Fibroblast of gingiva (primary cell): ENCODE data around the gene KLK12.

Experiments
- DNase-seq: peaks from one replicate; pipeline ENCODE4 v3.0.0-alpha.2; 2011; ENCODE audit warnings: low read depth

The KLK12 gene, protein sequence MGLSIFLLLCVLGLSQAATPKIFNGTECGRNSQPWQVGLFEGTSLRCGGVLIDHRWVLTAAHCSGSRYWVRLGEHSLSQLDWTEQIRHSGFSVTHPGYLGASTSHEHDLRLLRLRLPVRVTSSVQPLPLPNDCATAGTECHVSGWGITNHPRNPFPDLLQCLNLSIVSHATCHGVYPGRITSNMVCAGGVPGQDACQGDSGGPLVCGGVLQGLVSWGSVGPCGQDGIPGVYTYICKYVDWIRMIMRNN

DNA sequence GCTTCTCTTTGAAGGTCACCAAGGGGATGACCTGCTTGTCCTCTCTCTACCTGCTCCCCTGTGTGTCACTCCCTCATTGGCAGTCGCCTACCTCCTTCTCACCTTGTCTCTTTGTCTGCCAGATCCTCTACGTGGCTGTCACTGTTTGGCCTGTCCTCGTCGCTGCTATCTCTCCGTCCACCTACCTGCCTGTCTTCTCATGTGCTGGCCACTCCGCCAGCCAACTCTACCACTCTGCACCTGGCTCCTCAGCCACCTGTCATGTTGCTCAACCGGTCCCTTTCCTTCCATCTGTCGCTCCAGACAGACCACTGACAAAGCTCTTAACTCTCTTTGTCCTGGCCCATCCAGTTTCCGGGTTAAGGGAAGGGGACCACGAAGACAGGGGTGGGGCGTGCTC lies at the start of gene KLK12:
Gene KLK12 (minus strand): TSS at position 299 of the 400 bp plus-strand sequence. CDS start 381 bp downstream, outside the sequence.
- DNase-seq, result no peak

DNA sequence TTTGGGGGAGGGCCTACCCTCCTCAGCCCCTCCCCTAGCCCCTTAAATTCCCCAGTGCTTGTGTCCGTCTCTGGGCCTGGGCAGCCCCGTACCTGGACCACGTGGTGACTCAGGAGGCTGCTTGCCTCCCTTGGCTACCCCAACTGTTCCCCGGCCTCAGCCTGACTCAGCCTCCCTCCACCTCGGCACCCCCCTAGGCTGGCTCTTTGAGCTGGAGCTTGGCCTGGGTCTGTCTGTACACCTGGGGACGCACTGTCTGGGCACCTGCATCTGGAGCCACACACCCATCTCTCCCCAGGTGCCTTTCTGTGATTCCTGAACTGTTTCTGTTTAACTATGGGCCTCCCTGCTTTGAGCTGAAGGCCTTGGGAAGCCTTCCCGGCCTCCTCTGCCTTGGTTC lies 49.7 kb upstream of the KLK12 start:
- no peak for DNase-seq

DNA sequence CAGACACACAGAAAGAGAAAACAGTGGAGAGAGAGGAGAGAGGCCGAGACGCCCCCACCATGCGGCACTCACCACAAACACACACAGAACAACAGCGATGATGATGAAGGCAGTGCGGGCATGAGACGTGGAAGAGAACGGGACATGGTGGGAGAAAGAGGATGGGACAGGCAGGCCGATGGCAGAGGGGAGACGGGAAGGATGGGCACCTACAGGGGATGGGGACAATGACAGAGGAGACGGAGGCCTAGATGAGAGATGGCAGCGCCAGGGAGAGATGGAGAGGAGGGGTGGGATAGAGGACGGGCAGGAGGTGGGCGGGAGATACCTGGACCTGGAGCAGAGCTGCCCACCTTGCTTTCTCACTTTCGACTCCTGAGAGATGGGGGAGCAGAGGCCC lies 49.0 kb upstream of the KLK12 start:
- no peak for DNase-seq

DNA sequence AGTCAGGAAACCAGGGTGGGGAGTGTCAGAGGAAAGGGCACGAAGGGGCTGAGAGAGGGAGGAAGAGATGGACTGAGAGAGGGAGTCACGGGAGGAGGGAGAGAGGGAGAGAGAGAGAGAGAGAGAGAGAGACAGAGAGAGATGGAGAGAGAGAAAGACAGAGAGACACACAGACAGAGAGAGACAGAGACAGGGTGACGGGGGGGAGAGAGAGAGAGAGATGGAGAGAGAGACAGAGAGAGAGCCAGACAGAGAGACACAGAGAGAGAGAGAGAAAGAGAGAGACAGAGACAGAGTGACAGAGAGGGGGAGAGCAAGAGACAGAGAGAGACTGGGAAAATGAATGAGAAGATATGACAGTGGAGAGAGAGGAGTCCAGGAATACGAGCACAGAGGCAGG lies 48.4 kb upstream of the KLK12 start:
- no peak for DNase-seq

DNA sequence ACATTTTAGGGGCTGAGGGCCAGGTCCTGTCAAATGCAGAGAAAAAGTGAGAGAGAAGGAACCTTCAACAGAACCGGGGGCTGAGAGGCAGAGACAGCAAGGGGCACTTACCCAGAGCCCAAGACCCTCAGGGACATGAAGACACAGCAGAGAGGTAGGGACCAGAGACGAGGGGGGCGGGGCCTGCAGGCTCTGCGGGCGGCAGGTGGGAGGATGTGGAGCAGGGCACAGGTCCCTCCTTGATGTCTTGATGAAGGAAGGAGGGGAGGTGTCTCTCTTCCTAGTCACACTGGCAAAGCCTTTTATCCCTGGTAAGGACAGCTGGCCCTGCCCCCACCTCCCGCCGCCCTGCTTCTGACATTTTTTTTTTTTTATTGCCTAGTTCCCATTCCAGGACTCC lies 47.8 kb upstream of the KLK12 start, which contains the start of gene KLK14:
Gene KLK14 (minus strand): TSS at position 277 of the 400 bp plus-strand sequence. CDS start 273 bp downstream, at position 4.
- no peak for DNase-seq

DNA sequence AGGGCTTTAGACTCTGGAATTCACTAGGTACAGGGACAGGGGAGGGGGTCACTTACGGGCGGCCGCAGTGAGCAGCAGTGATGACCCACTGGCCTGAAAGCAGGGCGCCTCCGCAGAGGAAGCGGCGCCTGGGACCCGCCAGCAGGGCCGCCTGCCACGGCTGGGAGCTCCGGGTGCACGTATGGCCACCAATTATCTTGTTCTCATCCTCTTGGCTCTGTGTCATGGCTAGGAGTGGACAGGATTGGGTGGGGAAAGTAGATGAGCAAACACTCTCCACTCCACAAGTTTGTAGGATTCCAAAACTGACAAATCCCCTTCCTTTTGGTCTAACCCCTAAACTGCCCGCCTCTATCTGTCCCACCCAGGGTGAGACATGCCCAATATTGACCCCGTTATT lies 46.7 kb upstream of the KLK12 start:
- no peak for DNase-seq

DNA sequence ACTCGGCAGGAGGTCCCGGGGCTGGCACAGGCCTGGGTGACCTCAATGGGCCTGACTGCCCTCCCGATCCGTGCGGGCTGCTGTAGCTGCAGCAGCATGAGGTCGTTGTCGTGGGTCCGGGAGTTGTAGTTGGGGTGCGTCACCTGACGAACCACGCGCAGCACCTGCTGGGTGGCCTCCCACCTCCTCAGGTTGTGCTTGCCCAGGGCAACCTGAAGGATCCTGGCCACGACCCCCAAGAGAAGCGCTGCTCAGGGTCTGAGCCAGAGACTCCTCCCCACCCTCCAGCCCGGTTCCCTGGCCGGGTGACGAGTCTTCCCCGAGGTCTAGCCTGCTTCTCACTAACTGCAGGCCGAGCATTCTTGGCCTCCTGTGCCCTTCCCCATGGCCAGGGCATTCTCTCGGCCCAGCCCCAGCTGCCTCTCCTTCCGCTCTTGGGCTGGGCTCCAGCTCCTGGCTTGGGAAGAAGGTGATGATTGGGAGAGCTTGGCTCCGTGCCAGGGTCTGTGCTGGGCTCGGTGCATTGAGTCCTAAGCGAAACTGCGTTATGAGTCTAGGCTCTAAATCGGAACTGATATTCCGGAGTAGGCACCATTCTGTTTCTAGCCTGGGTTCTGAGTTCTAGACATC lies 44.8 kb upstream of the KLK12 start:
- DNase-seq, result no peak

DNA sequence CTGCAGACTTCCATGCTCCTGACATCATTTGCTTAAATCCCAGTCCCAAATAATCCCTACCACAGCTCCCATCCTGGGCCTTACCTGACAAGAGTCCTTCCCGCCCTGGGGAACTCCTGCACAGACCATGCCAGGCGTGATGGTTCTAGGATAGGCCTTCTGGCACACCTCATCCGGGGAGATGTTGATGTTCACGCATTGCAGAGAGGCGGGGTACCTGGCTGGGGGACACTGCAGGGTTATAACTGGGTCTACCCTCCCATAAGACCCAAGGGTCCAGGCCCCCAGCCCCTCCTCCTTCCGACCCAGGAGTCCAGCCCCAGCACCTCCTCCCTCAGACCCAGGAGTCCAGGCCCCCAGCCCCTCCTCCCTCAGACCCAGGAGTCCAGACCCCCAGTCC lies 43.9 kb upstream of the KLK12 start:
- DNase-seq, result no peak

DNA sequence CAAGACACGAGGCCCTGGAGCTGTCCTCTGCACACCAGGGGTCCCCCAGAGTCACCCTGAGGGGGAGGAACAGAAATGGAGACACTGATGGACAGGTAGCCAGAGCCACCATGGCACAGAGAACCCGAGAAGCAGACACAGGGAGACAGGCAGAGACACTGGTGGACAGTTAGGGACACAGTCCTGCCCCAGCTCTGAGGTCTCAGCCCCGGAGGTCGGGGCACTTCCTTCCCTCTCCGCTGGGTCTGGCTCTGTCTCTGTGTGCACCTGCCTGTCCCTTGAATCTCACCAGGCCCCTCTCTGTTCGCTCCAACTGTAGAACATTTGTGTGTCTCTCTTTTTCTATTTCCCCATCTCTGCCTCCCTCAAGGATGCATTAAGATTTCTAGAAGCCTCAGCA lies 43.3 kb upstream of the KLK12 start:
- DNase-seq, result no peak

DNA sequence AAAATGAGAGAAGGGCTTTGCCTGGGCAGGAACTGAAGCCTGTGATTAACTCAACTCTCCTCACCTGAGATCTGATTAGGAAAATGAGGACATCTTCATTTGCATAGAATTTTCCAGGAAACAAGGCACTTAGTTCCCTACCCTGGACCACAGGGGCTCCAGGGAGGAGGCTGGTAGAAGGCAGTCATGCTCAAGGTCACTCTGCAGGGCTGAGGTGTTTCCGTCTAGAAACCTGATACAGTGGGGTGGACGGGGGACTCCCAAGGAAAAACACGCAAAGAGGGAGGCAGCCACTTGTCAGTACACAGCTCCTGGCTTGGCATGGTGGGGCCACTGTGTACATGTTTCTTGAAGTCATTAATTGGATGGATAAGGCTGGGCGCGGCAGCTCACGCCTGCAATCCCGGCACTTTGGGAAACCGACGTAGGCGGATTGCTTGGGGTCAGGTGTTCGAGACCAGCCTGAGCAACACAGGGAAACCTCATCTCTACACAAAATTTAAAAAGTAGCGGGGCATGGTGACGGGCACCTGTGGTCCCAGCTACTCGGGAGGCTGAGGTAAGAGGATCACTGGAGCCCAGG lies 41.9 kb upstream of the KLK12 start:
- DNase-seq, result no peak

DNA sequence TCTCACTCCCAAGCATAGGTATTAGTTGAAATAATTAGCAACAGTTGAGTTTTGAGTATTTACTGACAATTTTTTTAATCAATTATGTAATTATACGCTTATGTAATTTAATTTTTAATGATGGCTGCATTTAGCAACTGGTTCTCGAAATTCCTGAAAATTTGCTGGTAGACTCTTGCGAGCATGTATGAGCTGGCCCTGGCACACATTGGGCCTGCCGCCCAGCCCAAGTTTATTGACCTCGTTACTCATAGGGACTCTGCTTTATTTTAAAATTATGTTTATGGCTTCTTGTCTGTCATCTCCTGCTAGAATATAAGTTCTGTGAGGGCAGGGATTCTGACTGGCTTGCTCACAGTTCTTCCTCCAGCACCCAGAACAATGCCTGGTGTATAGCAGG lies 41.2 kb upstream of the KLK12 start:
- DNase-seq, result no peak

DNA sequence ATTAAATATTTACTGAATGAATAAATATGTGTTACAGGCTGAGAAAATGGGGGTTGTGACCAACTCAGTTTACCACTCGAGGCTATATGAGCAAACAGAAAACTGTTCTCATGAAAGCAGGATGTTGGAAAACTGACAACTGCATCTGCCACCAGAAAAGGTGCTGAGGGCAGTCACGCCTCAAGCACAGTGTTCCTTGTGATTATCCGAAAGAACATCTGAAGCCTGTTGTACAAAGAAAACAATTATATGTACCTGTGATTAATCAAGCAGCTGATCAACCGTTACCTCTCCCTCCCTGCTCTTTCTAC lies 36.2 kb upstream of the KLK12 start:
- no peak for DNase-seq

DNA sequence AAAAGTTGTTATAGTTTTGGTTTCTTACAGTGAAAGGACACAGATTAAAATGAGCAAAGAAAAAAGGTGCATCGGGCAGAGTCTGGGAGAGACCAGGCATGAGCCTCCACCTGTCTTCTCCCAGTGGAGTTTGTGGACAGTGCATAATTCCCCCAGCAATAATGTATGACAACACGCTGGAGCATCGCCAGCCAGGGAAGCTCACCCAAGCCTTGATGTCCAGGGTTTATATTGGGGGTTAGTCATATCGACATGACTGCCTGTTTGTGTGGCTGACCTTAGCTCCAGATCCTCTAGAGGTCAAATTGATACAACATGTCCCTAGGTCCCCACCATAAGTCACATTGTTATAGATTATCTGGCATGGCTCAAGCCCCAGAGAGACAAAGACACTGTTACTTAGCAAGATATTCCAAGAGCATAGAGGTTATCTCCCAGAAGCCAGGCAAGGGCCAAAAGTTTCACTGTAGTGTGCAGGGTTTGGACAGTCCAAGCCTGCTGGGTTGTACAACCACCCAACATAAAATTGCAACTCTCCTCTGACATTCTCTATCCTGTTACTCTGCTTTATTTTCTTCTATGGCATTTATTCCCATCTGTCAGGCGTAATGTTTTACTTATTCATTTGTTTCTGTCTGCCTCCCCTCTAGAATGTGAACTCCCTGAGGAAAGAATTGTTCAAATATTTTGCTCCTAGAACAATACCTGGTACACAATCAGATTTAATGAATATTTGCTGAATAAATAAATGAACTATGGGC lies 35.7 kb upstream of the KLK12 start:
- no peak for DNase-seq

DNA sequence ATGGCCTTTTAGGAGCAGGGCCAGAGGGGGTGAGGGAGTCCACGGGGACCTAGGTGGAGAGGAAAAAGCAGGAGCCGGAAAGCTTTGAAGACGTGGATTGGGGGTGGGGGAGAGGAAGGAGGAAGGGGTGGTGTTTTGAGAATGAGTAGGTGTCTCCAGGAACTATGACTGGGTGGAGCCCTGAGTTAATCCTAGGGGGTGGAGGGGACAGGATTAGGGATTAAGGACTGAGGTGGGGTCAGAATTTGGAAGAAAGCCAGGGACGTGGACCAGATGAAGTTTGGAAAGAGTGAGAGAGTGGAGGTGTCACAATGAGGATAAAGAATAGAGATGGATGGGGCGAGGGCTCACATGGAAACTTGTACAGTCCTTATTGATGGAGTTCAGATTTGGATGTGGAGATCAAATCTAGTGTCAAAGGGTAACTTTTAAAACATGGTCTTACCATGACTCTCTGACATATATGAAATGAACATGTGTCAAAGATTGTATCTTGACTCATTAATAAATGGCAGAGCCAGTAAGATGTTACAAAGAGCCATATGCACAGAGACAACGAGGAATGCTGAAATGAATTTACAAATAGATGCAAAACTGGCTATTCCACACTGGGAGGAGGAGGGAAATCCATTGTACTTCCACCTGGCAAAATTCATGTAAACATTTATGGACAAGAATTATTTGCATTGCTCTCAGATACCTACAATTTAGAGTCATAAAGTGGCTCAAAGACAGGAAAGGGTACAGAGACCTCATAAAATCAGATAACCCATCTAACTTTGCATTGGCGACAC lies 31.8 kb upstream of the KLK12 start:
- DNase-seq, result no peak

DNA sequence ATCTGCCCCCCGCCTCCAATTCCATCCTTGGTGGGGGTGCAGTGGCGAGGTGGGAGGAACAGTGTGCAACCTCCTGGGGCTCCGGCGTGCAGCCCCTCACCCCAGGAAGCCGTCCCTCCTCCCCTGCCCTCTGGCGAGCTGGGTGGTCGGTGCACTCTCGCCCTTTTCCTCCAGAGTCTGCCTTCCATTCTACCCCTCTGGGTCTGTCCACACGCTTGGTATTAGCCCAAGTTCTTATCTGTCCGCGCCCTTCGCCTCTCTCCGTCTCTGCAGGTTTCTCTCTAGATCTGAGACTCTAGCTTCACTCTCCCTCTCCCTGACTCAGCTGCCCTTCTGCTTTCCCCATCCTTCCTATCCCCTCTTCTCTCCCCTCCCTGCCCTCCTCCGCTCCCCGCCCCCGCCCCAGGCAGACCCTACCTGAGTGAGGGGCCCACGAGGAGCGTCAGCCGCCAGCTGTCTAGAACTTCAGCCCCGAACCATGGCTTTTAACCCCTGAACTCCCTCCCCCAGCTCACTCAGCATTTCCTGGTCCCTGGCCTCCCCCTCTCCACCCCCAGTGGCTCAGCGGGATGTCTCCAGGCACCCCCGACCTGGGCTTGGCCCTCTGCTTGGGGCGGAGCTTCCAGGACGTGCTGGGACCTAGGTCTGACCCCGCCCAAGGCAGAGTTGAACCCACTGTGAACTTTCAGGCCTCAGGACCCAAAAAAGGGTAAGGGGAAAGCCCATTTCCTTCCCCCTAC lies 30.6 kb upstream of the KLK12 start:
- DNase-seq, result no peak

DNA sequence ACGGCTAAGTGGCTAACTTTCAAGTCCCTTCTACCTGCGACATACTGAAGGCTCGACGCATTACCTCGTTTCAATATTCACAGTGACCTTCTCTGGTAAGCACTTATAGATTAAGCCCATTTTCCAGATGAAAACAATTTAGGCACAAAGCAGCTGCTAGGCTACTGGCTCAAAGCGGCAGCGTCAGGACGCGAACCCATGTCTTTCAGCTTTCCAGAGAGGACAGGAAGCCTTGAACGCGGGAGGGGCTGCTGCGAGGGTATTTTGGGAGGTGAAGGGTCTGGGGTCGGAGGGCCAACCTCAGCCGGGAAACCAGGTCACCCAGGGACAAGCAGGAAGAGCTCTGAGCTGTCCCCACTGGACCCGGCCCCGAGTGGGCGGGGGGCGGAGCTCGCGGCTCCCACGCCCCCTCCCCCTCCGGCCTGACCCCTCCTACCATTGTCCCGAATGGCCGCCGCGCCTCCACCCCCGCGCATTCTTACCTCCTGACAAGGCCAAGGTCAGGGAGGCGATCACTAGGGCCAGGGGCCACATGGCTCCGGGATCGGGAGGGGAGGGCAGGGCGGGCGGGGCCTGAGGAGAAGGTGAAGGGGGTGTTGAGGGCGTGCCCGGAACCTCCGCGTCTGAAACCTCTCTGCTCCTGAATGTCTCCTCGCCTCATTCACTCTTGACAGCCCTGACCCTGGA lies 29.9 kb upstream of the KLK12 start, which contains the start of gene KLK13:
Gene KLK13 (minus strand): TSS at position 559 of the 687 bp plus-strand sequence. CDS start 25 bp downstream, at position 534.
- DNase-seq, result no peak

DNA sequence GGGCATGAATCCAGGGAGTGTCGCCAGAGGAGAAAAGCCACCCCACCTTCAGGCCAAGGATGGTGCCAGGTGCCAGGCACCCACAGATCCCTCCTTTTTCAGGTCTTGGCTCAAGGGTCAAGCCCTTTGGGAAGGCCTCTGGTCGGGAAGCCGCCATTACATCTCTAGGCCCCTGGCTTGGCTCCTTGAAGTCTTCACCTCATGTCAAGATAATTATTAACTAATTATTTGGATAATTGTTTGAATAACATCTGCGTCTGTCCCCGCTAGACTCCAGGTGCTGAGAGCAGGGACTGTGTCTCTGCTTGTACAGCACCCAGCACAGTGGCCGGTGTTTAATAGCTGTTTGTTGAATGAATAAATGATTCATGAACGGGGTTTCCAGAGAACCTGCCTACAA lies 28.9 kb upstream of the KLK12 start:
- no peak for DNase-seq

DNA sequence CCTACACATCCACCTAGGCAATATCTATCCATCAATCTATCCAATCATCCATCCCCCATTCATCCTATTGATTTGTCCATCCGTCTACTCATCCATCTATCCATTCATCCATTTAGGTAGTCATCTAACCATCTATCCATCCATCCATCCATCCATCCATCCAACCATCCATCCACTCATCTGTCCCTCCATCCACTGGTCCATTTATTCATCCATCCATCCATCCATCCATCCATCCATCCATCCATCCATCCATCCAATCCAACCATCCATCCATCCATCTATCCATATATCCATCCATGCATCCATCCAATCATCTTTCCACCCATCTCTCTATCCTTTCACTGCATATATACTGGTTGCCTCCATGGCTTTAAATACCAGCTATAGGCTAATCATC lies 26.2 kb upstream of the KLK12 start:
- DNase-seq, result no peak

DNA sequence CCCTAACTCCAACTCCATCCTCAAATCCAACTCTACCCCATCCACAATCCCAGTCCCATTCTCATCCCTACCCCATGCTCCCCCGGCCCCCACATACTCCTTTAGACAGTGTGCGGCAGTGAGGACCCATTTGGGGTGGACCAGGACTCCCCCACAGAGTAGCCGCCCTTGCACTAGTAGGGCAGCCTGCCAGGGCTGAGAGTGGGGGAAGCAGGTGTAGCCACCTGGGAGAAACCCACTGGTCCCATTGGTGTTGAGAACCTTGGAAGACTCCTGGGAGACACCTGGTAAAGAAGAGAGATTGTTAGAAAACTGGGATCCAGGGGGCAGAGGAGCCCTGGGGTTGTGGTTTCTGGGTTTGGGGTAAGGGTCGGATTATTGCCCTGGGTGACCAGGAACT lies 25.5 kb upstream of the KLK12 start:
- DNase-seq, result no peak

DNA sequence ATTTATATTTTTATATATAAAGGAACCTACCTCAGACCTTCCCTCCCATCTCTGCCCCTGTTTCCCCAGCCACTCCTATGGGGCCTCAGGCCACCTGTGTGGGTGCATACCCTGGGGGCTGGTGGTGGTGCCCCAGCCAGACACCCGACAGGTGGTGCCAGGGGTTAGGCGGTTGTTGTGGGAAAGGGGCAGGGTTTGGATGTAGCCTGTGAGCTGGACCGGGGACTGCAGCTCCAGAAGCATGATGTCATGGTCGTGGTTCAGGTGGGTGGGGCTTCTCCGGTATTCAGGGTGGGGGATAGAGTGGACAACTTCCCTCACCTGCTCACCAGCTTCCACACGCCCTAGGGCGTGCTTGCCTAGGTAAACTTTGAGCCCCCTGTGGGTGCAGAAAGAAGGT lies 24.9 kb upstream of the KLK12 start:
- DNase-seq, result no peak

DNA sequence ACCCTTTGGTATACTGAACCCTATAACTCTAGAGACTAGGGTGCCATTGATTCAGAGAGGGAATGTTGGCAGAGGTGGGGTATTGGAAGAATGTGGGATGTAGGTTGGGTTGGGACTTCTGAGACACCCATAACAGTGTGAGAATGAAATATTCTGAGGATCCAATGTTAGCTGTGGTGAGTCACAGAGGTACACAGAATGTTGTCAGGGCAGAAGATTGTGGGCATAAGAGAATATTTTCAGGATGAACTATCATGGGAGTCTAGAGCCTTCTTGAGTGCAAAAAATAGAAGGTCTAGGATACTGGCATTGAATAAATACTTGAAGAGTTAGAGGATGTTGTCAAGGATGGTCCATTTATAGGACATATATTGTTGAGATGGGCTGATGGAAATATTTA lies 21.1 kb upstream of the KLK12 start:
- DNase-seq, result no peak
